Central memory CD4-positive, alpha-beta T cell (primary cell): ENCODE measurements around the gene CHN2.

ENCODE experiments used
- DNase-seq: peaks from one replicate; pipeline ENCODE4 v3.0.0; 2022

Gene CHN2

GRCh38 chr7:29479301-29480200, 285.0 kb downstream of the CHN2 start:
- no peak for DNase-seq

GRCh38 chr7:29480451-29480850, 285.9 kb downstream of the CHN2 start:
- DNase-seq: no peak

GRCh38 chr7:29480934-29481651, 286.5 kb downstream of the CHN2 start:
- no peak for DNase-seq

GRCh38 chr7:29482056-29482455, 287.5 kb downstream of the CHN2 start:
- DNase-seq: no peak

GRCh38 chr7:29483219-29484104, 288.9 kb downstream of the CHN2 start:
- DNase-seq: no peak

GRCh38 chr7:29484280-29484679, 289.7 kb downstream of the CHN2 start:
- no peak for DNase-seq

- no peak for DNase-seq
Observed at GRCh38 chr7:29485339-29486190, 291.0 kb downstream of the CHN2 start.

GRCh38 chr7:29486191-29486700, 291.7 kb downstream of the CHN2 start:
- no peak for DNase-seq

GRCh38 chr7:29487424-29487823, 292.8 kb downstream of the CHN2 start:
- no peak for DNase-seq

GRCh38 chr7:29488203-29488970, 293.8 kb downstream of the CHN2 start:
- DNase-seq: no peak

- no peak for DNase-seq
Observed at GRCh38 chr7:29488977-29489376, 294.4 kb downstream of the CHN2 start.

GRCh38 chr7:29490094-29490607, 295.6 kb downstream of the CHN2 start:
- no peak for DNase-seq

GRCh38 chr7:29494350-29494749, 299.8 kb downstream of the CHN2 start:
- no peak for DNase-seq

- DNase-seq: no peak
Observed at GRCh38 chr7:29495653-29496052, 301.1 kb downstream of the CHN2 start.

- DNase-seq: no peak
Observed at GRCh38 chr7:29496355-29497020, 301.9 kb downstream of the CHN2 start.

- no peak for DNase-seq
Observed at GRCh38 chr7:29499932-29500331, 305.4 kb downstream of the CHN2 start.

- no peak for DNase-seq
Observed at GRCh38 chr7:29500719-29501118, 306.1 kb downstream of the CHN2 start.

- DNase-seq: no peak
Observed at GRCh38 chr7:29502133-29502532, 307.6 kb downstream of the CHN2 start.

GRCh38 chr7:29505931-29506330, 311.4 kb downstream of the CHN2 start:
- no peak for DNase-seq

GRCh38 chr7:29508608-29509007, 314.0 kb downstream of the CHN2 start:
- no peak for DNase-seq
